Measurements from ENCODE around the gene EIF3A.
"Not testable (repeated sequence)": the region's sequence is repeated elsewhere in the genome, so short reads cannot be mapped to it uniquely, and the experiment has no call there.

The EIF3A gene

GRCh38 chr10:119051775-119052174 lies 28.8 kb downstream of the EIF3A start:
- no peak for DNase-seq

GRCh38 chr10:119049777-119050176 lies 30.8 kb downstream of the EIF3A start:
- DNase-seq, result no peak

- DNase-seq, result no peak
These were observed 31.3 kb downstream of the EIF3A start for GRCh38 chr10:119049361-119049760.

GRCh38 chr10:119045561-119045960 lies 35.1 kb downstream of the EIF3A start:
- DNase-seq, result no peak

DNA sequence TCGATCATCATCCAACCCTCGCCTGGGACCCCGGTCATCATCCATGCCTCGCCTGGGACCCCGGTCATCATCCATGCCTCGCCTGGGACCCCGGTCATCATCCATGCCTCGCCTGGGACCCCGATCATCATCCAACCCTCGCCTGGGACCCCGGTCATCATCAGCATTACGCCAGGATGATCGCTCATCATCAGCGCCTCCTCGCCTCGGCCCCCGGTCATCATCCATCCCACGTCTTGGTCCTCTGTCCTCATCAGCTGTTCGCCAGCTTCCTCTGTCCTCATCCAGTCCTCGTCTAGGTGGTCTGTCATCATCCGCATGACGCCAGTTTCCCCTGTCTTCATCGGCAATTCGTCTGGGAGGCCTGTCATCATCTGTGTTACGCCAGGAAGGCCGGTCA lies 38.4 kb downstream of the EIF3A start:
- no peak for DNase-seq

DNA sequence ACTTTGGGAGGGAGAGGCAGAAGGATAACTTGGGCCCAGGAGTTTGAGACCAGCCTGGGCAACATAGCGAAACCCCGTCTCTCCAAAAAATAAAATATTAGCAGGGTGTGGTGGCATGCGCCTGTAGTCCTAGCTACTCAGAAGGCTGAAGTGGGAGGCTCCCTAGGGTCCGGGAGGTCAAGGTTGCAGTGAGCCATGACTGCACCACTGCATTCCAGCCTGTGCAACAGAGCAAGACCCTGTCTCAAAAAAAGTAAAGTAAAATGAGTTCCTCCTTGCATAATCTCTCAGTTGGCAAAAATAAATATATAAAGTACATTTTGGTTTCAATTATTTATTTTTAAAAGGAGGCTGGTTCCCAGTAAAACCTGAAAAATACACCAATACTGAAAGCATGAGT lies 39.3 kb downstream of the EIF3A start:
- DNase-seq, result no peak

- no peak for DNase-seq
These were observed 41.5 kb downstream of the EIF3A start for GRCh38 chr10:119039161-119039560.

DNA sequence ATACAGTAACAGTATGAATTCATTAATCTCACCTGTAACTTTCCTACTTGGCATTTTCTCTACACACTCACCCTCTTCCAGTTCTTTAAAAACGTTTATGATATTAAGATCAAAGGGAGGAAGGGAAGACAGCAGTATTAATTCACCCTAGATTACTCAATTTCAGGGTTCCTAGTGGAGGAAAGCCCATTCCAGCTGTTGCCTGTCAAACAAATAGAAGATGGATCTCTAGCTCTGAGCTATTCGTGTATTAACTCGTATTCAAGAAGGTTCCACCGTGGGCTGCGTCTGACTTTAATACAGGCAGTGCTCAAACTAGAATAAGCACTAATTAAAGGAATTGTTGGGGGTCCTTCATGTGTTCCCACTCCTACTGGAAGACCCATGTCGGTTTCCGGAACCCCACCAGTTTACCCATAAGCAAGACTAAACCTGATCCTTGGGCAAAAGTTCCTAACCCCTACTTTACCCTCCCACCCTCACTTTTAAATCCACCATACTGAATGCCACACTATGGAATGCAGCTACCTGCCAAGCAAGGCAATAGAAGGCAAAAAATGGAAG lies 49.0 kb downstream of the EIF3A start:
- no peak for DNase-seq

GRCh38 chr10:119030421-119031250 lies 50.0 kb downstream of the EIF3A start:
- peak; percentile 49 for DNase-seq

DNA sequence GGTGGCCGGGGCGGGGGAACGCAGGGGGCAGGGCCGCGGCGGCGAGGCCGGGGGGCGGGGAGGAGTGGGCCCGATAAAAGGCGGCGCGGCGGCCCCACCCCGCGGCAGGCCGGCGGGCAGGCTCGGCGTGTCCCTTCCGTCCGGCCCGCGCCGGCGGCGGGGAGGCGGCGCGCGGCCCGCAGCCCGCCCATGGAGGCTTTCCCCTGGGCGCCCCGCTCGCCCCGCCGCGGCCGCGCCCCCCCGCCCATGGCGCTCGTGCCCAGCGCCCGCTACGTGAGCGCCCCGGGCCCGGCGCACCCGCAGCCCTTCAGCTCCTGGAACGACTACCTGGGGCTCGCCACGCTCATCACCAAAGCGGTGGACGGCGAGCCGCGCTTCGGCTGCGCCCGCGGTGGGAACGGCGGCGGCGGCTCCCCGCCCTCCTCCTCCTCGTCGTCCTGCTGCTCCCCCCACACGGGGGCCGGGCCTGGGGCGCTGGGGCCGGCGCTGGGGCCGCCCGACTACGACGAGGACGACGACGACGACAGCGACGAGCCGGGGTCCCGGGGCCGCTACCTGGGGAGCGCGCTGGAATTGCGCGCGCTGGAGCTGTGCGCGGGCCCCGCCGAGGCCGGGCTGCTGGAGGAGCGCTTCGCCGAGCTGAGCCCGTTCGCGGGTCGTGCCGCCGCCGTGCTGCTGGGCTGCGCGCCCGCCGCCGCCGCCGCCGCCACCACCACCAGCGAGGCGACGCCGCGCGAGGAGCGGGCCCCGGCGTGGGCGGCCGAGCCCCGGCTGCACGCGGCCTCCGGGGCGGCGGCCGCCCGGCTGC lies 50.8 kb downstream of the EIF3A start, which contains the start of gene NANOS1:
Gene NANOS1 (plus strand): TSS at position 102 of the 808 bp plus-strand sequence. CDS start 88 bp downstream, at position 190.
- DNase-seq, result no peak

DNA sequence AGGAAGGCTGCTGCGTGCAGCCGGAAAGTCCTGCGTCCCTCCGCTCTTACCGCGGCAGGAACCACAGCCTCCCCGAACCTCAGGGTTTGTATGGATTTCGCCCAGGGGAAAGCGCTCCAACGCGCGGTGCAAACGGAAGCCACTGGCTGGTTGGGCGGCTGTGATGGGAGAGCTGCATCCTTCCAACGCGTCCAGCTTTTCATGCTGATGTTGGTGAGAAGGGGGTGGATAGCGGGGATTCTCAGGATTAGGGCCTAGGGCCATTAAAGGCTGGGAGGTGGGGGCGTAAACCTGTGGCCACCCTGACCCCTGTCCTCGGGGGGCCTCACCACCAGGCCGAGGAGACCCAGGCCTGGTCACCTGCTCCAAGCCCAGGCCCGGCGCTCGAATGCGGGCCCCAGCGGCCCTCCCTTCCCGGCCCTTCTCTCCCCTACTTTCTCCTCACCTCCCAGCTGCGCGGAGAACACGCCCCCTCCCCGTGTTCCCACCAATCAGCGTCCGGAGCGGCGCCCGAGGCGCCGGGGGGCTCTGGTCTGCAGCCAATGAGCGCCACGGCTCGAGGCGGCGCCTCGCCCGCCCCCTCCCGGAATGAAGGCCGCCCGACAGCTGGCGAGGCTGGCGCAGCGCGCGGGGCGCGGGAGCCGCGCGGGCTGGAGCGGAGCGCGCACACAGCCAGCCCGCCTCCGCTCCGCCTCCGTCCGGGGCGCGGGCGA lies 51.6 kb downstream of the EIF3A start:
- DNase-seq, result peak; percentile 88

- DNase-seq, result not testable (repeated sequence)
These were observed 52.1 kb downstream of the EIF3A start for GRCh38 chr10:119028445-119028899.

DNA sequence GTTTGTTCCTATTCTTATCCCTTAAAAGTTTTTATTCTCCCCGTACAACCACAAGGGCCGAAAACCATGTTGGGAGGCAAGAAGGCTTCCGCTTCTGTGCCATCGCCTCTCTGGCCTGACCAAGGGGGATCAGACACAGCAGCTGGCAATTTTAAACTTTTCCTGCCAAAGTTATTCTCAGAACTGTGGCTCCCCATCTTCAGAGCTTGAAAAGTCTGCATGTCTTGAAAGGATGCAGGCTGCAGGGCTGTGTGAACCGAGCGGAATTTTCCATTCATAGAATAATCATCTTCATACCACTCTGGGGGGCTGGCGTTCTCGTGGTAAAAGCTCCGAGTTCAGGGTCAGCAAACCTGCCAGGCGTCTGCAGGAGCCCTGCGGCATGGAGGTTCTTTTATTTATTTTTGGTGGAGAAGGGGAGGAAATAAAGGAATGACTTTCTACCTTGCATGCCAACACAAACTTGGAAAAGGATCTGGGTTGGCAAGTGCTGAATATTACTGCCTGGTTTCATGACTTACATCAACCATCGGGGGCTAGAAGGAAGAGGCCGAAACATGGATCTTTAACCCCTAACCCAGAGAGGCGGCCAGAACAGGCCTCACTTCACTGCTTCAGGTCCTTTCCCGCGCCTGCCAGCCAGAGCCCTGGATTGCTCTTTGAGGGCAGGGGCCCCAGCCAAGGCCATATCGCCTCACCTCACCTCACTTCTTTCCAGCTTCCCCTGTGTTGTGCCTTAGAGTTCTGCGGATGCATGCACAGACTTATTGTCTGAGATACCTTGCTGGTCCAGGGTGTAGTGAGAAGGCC lies 54.1 kb downstream of the EIF3A start:
- DNase-seq, result no peak

DNA sequence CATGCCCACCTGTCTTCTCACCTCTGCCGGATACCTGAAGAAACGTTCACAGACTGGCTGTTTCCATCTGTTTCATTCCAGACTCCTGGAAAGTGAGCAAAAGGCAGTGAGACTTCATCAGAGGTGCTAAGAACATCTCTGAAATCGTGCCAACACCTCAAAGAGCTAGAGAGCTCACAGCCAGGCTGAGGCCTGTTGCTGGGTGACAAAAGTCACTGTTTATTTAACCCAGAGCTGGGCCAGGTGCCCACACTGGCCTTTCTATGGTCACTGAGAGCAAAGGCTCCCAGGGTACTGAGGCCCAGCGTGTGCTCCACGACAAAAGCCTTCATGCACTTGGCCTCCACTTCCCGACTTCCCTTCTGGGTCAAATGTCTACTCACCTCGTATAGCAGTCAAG lies 54.8 kb downstream of the EIF3A start:
- DNase-seq, result no peak

DNA sequence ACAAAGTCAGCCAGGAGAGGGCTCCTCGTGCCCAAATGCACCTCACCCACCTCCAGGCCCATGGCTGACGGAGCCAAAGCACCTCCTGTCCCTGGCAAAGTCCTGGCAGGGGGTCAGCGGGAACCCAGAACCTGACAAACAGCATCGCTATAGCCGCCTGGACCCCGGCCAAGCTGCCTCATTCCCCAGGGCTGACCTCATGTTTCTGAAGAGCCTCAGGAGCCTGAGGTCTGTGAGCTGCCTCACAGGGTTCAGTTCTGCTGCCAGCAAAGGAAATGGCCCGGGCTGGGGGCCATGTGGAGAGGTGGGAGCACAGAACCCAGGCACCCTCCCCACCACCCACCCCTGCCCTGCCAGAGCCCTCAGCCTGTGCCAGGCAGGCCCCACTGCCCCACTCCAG lies 55.3 kb downstream of the EIF3A start:
- DNase-seq, result no peak

- no peak for DNase-seq
These were observed 55.7 kb downstream of the EIF3A start for GRCh38 chr10:119024882-119025281.

DNA sequence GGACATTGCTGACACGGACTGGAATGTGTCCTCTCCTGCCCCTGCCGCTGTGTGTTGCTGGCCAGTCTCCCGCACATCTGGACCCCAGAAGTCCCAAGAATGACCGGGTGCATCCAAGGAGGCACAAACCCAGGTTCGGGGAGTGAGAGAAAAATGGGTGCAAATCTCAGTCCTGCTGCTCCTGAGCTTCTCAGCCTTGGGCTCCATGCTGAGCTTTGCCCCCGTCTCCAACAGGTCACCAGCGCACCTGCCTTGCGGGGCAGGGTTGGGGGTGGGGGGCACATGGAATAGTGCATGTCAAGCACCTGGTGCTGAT lies 57.1 kb downstream of the EIF3A start:
- no peak for DNase-seq

GRCh38 chr10:119022846-119023552 lies 57.6 kb downstream of the EIF3A start:
- no peak for DNase-seq

DNA sequence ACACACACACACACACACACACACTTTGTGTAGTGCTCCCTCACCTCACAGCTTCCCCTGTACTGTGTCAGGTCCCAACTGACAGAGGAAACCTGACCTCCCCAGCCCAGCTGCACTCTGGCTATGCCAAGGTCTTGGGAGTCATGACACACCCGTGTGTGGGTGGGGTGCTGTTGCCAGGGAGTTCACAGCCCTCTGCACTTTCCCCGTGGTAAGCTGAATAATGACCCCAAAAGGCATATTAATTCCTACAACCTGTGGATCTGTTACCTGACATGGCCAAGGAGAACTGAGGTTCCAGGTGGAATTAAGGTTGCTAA lies 60.0 kb downstream of the EIF3A start:
- DNase-seq, result no peak

DNA sequence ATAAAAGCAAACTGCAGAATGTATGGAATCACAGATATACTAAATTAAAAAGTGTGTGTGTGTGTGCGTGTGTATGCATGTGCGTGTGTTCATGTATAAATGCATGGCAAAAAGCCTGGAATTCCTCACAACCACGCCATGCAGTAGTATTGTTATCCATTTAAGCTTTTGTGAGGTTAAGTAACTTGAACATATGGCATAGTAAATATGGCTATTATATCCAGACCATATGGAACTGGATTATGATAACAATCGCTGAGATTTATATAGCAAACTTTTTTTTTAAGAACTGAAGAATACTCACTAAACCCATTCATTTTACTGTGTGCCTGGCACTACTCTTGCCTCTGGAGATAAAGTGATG lies 73.4 kb downstream of the EIF3A start:
- DNase-seq, result no peak

GRCh38 chr10:119006451-119007210 lies 74.0 kb downstream of the EIF3A start:
- DNase-seq, result no peak
